Midbrain (tissue), 1 donor: ENCODE data around the gene ZBTB7A.
A peak's percentile ranks its signal among the peaks of the same experiment; 100 is the strongest.

ENCODE experiments used
- DNase-seq: peaks from one replicate; lab custom pipeline; 2025; lab: John Stamatoyannopoulos, UW

ZBTB7A gene

DNA sequence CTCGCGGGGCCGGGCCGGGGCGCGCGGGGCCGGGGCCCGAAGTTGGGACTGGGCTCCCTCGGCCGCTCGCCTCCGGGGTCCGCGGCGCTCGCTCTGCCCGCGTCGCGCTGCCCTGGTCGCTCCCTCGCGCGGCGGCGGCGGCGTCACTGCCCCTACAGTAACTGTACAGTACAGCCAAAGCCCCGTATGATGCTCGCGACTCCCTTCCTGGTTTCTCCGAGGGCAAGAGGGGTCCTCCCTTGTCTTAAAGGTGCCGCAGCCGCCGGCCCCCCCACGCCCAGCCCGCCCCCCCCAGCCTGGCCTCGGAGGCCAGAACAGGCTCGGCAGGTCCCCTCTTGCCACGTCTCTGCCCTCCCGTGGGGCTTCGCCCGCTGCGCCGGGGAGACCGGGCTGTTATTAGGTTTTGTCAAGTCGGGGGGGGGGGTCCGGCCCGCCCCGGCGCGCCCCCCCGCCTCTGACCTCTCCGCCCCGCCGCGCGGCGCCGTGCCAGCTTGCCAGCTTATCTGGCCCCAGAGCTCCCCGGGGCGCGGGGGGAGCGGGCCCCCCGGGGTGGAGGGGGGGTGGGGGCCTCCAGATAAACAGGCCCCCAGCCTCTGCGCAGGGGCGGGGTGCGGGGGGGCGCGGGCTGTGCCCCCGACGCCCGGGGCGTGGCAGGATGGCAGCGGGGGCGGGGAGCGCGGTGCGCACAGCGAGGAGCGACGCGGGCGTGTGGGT lies at the start of gene ZBTB7A:
TSS of gene ZBTB7A (minus strand) at position 218 of the 714 bp plus-strand sequence. CDS start 11,667 bp downstream, outside the sequence.
- peak; percentile 69 for DNase-seq

- no peak for DNase-seq
Observed at GRCh38 chr19:4115818-4116385, 49.2 kb upstream of the ZBTB7A start.

- DNase-seq, result peak; percentile 9
Observed at GRCh38 chr19:4115050-4115817, 48.5 kb upstream of the ZBTB7A start.

GRCh38 chr19:4114181-4114580 lies 47.5 kb upstream of the ZBTB7A start:
- DNase-seq, result no peak

DNA sequence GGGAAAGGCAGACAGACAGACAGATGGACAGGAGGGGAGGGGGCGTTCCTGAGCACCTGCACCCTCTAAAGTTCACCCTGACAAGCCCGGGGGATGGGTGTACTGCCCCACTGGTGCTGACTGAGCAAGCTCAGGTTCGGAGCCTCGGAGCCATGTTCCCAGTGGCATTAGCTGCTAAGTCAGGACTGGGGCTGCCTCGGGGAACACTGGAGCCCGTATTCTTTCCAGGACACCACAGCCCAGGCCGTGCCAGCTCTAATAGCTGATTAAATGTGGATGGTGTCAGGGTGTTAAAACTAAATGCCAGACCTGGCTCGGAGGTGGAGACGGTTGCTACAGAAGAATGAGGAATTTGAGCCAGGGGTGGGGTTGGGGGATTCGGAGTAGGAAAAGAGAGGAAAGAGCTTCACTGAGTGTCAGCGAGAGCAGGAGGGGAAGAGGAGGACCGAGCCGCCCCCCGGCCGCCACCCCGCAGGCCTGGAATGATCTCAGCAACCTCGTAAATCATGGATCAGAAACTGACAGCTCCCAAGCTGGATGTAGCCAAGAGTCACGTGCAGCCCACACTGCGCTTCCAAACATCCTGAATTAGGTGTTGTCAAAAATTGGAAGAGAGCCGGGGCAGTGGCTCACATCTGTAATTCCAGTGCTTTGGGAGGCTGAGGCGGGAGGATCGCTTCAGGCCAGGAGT lies 46.8 kb upstream of the ZBTB7A start:
- no peak for DNase-seq

DNA sequence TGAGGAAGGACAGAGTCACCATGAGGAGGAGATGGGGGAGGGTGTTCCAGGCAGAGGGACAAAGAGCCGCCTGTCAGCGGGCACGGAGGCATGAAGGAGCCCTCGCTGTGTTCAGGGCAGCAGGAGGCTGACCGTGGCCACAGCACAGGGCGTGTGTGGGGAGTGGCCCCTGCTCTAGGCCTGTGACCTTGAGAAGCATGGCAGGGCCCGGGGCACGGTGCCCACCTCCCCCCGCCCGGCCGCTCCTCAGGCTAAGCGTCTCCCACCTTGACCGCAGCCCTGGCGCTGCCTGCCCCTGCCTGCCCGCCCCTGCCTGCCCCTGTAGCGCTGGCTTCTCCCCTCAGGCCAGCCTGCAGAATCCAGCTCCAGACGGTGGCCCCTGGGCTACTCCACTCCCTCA lies 45.7 kb upstream of the ZBTB7A start:
- no peak for DNase-seq

- no peak for DNase-seq
Observed at GRCh38 chr19:4109626-4109945, 42.9 kb upstream of the ZBTB7A start.

GRCh38 chr19:4108767-4109625 lies 42.3 kb upstream of the ZBTB7A start:
- no peak for DNase-seq

DNA sequence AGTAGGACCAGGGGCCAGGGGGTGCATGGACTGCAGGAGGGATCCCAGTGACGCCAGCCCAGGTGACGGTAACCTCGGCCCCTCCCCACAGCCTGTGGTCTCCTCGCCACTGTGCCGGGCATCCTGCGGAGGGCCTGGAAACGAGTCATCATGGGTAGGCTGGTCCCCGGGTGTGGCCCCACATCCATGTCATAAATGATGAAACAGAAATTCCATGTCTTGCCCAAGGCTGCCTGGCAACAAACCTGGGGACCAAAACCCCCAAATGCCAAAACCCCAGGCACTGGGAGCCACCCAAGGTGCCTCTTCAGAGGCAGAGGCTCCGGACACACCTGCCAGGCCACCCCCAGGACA lies 36.4 kb upstream of the ZBTB7A start:
- DNase-seq, result no peak

DNA sequence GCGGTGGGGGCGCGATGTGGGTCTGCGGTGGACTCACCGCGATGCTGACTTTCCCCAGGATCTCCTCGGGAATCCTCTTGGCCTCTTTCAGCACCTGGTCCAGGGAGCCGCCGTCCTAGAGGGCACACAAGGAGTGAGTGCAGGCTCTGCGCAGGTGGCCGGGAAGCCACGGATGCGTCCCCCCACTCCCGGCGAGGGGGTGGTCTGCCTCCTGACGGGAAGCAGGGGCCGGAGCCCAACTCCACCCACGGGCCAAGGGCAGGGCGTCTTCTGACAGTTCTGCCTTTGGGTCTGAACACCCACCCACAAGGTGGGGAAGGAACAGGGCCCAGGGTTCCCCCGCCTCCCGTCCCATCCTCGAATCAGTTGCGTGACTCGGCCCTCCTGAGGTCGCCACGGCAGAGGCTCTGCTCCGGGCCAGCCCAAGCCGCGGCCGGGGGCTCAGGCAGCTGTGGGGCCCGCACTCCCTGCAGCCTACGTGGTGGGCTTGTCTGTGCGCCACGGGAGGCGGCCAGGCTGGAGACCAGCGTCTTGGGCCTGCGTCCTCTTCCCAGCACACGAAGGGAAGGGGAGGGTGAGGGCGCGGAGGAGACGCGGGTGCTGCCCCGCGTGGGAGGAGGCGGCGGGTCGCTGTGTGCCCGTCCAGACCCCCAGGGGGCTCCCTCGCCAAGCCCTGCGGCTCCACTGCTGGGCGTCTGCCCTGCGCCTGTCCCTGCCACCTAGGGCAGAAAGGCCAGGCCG lies 35.8 kb upstream of the ZBTB7A start:
- DNase-seq, result no peak

DNA sequence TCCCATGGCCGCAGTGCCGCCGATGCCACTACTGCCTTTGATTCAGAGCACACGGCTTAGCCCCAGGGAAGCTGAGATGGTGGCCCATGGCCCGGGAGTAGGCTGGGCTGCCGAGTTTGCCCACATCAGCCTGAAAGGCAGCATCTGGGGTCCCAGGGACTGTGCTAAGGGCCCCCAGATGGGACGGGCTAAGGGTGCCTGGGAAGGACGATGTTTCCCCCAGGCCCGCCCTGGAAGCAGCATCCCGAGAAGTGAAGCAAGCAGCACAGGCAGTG lies 34.7 kb upstream of the ZBTB7A start:
- DNase-seq, result no peak

DNA sequence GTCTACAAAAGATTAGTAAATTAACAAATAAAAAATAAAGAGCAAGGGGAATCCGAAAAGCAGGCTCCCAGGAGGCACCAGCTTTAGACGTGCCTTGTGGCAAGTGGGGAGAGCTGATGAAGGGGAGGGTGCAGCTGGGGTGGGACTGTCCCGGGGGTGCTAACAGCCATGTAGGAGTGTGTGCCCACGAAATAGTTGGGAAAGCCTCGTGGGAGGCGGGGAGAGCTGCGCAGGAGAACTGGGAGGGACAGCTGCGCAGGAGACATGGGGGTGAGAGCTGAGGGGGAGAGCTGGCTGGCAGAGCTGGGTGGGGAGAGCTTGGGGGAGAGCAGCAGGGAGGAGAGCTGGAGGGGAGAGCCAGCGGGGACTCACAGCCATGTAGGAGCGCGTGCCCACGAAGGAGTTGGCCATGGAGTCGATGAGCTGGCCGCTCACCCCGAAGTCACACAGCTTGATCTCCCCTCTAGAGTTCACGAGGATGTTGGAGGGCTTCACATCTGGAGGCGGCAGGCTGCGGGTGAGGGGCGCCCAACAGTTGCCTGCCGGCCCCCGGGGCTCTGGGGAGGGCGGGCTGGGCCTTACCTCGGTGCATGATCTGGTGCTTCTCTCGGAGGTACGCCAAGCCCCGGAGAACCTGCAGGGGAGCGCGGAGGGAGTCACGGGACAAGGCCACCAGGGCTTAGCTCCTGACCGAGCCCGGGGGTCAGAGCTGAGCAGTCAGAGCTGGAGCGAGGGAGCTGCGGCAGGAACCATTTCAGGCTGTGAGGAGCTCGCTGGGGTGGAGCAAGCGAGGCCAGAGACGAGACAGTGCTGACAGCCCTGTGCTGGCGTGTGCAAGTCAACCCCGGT lies 34.2 kb upstream of the ZBTB7A start:
- no peak for DNase-seq

GRCh38 chr19:4099041-4099764 lies 32.5 kb upstream of the ZBTB7A start:
- DNase-seq, result no peak

GRCh38 chr19:4098493-4098892 lies 31.8 kb upstream of the ZBTB7A start:
- peak; percentile 28 for DNase-seq

GRCh38 chr19:4097501-4097900 lies 30.8 kb upstream of the ZBTB7A start:
- DNase-seq, result no peak

- DNase-seq, result no peak
Observed at GRCh38 chr19:4096049-4096892, 29.6 kb upstream of the ZBTB7A start.

DNA sequence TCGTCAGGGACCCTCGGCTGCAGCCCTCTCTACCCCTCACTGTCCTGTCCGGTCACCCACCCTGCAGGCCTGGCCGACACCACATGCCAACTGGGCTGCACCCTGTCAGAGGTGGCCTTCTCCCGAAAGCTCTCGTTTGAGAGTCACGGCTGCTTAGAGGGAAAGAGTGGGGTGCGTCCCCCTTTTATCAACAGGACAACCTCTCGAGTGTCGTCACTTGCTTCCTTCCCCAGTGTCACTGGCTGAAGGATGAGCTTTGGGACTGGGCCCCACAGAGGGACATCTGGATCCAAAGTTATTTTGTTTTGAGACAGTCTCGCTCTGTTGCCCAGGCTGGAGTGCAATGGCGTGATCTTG lies 28.8 kb upstream of the ZBTB7A start:
- DNase-seq, result no peak

DNA sequence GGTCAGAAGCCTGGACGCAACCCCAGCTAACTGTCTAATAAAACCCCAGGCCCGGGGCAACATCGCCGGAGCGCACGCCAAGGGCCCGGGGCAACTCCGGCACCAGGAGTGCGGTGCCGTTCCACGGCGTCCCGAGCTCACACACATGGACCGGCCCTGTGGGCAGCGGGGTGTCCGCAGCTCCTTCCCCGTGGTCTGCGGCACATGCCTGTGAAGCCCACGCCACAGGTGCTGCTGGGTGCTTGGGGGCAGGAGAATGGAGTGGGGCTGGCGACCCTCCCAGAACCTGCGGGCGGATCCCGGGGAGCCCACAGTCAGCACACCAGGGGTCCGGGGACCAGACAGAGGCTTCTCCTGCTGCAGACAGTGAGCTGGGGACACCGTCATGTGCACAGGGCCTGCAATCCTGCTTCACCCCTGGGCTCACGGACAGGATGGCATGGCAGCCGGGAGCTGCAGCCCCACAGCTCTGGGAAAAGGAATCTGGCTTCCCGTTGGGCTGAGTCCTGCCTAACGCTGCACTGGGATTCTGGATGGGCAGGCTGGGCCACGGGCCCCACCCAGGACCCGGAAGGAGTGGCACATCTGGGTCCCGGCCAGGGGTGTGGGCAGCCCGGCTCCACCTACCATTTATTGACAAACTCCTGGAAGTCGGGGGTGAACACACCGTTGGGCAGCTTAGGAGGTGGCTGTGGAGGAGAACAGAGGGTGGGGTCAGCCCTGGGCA lies 28.2 kb upstream of the ZBTB7A start:
- no peak for DNase-seq
